HCT116 (cell line): ENCODE measurements around the gene NEDD4. TPM values are rescaled to one million over a fixed set of nuclear protein-coding genes. Genes with fewer than 3 reads are reported as not detected.

Experiments
- ATAC-seq: fragments of 200-7000 bp; cut with Tn5 transposase; 2 replicates; pipeline ENCODE4 v1.9.1; 2020; ENCODE audit warnings: mild to moderate bottlenecking, moderate library complexity
- BruUV-seq: library from RNA; stranded (reverse); fragments of 400-500 nt; replicated peaks from 2 replicates; lab custom pipeline; 2021; lab: Mats Ljungman, UMichigan
- CTCF ChIA-PET: fragments of 300-600 bp; sonication (Branson Sonifier 250); formaldehyde crosslinking; loops from one replicate; lab custom pipeline; 2021; ENCODE audit warnings: antibody characterized with exemption; lab: Charles Lee
- POLR2A ChIA-PET: fragments of 300-600, 350-600 bp; sonication (Branson Sonifier 250); formaldehyde crosslinking; loops from one replicate; lab custom pipeline; 2021; ENCODE audit warnings: antibody characterized with exemption; lab: Charles Lee
- RAD21 ChIA-PET, 2 experiments: fragments of 300-600 bp; sonication (Branson Sonifier 250); formaldehyde crosslinking; loops; one replicate each; lab custom pipeline; 2023; ENCODE audit warnings: low total read pairs in 2 of 2; ENCODE audit not compliant: uncharacterized antibody in 2 of 2, unreplicated experiment in 2 of 2, low non-redundant PET in 1 of 2; lab: Charles Lee
- DNase-seq: peaks from one replicate; pipeline ENCODE4 v3.0.0-alpha.2; 2010; ENCODE audit warnings: low read depth, low spot score
- H2AFZ ChIP-seq: fragments of 200-600 bp; shearing (Covaris generic), sonication (generic); 2 replicates; pipeline ENCODE4 v1.6.1; 2017; ENCODE audit warnings: low read depth, mixed run types, mixed read lengths, antibody characterized with exemption, low read length; ENCODE audit not compliant: poor library complexity, severe bottlenecking
- H3K27ac ChIP-seq: 2 replicates; pipeline ENCODE4 v1.5.1; 2012; ENCODE audit warnings: low read depth, low read length
- H3K27me3 ChIP-seq: fragments of 200-600 bp; sonication (generic); 2 replicates; pipeline ENCODE4 v1.6.1; 2016; ENCODE audit warnings: mixed run types, low read length, mixed read lengths; ENCODE audit not compliant: insufficient read depth
- H3K36me3 ChIP-seq, 2 experiments: fragments of 200-500 bp in 1 of 2; fragments of 200-600 bp in 1 of 2; sonication (Bioruptor generic) in 1 of 2; sonication (generic) in 1 of 2; 2 replicates each; pipeline versions ENCODE4 v1.5.1 to v1.6.1; 2014 to 2016; ENCODE audit warnings: low read length in 2 of 2, inconsistent platforms in 1 of 2, mixed read lengths in 1 of 2, mixed run types in 1 of 2; ENCODE audit not compliant: insufficient read depth in 2 of 2, control insufficient read depth in 1 of 2
- H3K4me1 ChIP-seq, 2 experiments: fragments of 200-600 bp in 1 of 2; sonication (generic) in 1 of 2; 2 replicates each; pipeline versions ENCODE4 v1.5.1 to v1.6.1; 2012 to 2017; ENCODE audit warnings: low read length in 2 of 2, inconsistent platforms in 1 of 2, mild to moderate bottlenecking in 1 of 2, mixed read lengths in 1 of 2, mixed run types in 1 of 2, moderate library complexity in 1 of 2; ENCODE audit not compliant: insufficient read depth in 2 of 2, control insufficient read depth in 1 of 2
- H3K4me2 ChIP-seq: fragments of 200-600 bp; sonication (generic); 2 replicates; pipeline ENCODE4 v1.6.1; 2017; ENCODE audit warnings: mixed run types, low read length, mixed read lengths
- H3K4me3 ChIP-seq, 2 experiments: fragments of 200-600 bp in 1 of 2; sonication (generic) in 1 of 2; replicated peaks in 1 of 2; 2 replicates each; pipeline ENCODE4 v1.5.1; 2011 to 2016; ENCODE audit warnings: low read length in 2 of 2, control low read depth in 1 of 2, low read depth in 1 of 2, mild to moderate bottlenecking in 1 of 2, mixed read lengths in 1 of 2, mixed run types in 1 of 2
- H3K79me2 ChIP-seq: fragments of 200-600 bp; sonication (generic); 2 replicates; pipeline ENCODE4 v1.6.1; 2017; ENCODE audit warnings: mild to moderate bottlenecking, mixed run types, low read length, moderate library complexity, mixed read lengths; ENCODE audit not compliant: insufficient read depth
- H3K9ac ChIP-seq: fragments of 200-600 bp; sonication (generic); 2 replicates; pipeline ENCODE4 v1.6.1; 2016; ENCODE audit warnings: low read length, mixed read lengths
- H3K9me2 ChIP-seq: fragments of 200-600 bp; sonication (generic), shearing (Covaris generic); 2 replicates; pipeline ENCODE4 v1.6.1; 2017; ENCODE audit warnings: mixed run types, mild to moderate bottlenecking, moderate library complexity; ENCODE audit not compliant: insufficient read depth
- H3K9me3 ChIP-seq, 2 experiments: fragments of 200-500 bp in 1 of 2; fragments of 200-600 bp in 1 of 2; sonication (Bioruptor generic) in 1 of 2; sonication (generic) in 1 of 2; 2 replicates each; pipeline ENCODE4 v1.6.1; 2014 to 2017; ENCODE audit warnings: low read length in 2 of 2, mixed read lengths in 2 of 2, inconsistent platforms in 1 of 2, low read depth in 1 of 2, mild to moderate bottlenecking in 1 of 2, mixed run types in 1 of 2, moderate library complexity in 1 of 2; ENCODE audit not compliant: control insufficient read depth in 1 of 2, insufficient read depth in 1 of 2
- H4K20me1 ChIP-seq: fragments of 200-600 bp; sonication (generic), shearing (Covaris generic); 2 replicates; pipeline ENCODE4 v1.6.1; 2017; ENCODE audit warnings: mixed run types, mild to moderate bottlenecking, moderate library complexity; ENCODE audit not compliant: insufficient read depth
- EZH2phosphoT487 ChIP-seq: fragments of 200-600 bp; IDR thresholded peaks from 2 replicates; pipeline ENCODE4 v1.6.1; 2018; ENCODE audit warnings: antibody characterized with exemption, borderline replicate concordance
- SP1 ChIP-seq: IDR thresholded peaks from 2 replicates; pipeline ENCODE4 v1.6.1; 2012; ENCODE audit warnings: low read depth
- TCF7L2 ChIP-seq: IDR thresholded peaks from 2 replicates; pipeline ENCODE4 v1.7.0; 2011; ENCODE audit warnings: borderline replicate concordance, inconsistent platforms; ENCODE audit not compliant: insufficient read depth, insufficient read length; ENCODE audit errors: extremely low read depth
- YY1 ChIP-seq: IDR thresholded peaks from 2 replicates; pipeline ENCODE4 v1.6.1; 2011; ENCODE audit warnings: low read length, low read depth, moderate library complexity, mild to moderate bottlenecking; ENCODE audit not compliant: insufficient replicate concordance; ENCODE audit errors: extremely low read depth
- intact Hi-C: fragments of 100-400 bp; cut with micrococcal nuclease; formaldehyde crosslinking; loops from 2 replicates; pipeline ENCODE4 v1.10.0; 2022
- total RNA-seq: library from RNA; stranded (reverse); gene quantifications from one replicate; pipeline ENCODE4 v1.2.1, GENCODE V29; 2021; ENCODE audit not compliant: unreplicated experiment
- TF ChIP-seq, protein P1 (sequence below), 3 experiments: fragments of 200-600 bp in 1 of 3; sonication (generic) in 1 of 3; IDR thresholded peaks in 2 of 3; conservative IDR thresholded peaks in 1 of 3; 2 replicates each; pipeline ENCODE4 v1.5.1; 2012 to 2017; ENCODE audit warnings: low read depth in 2 of 3, low read length in 2 of 3, antibody characterized with exemption in 1 of 3, borderline replicate concordance in 1 of 3, control low read depth in 1 of 3, mild to moderate bottlenecking in 1 of 3, mixed read lengths in 1 of 3, mixed run types in 1 of 3, moderate library complexity in 1 of 3; ENCODE audit not compliant: insufficient read depth in 1 of 3
- TF ChIP-seq, protein P2 (sequence below): IDR thresholded peaks from 2 replicates; pipeline ENCODE4 v1.6.1; 2011; ENCODE audit warnings: mild to moderate bottlenecking, low read length, moderate library complexity; ENCODE audit not compliant: insufficient replicate concordance; ENCODE audit errors: extremely low read depth

NEDD4 gene
- total RNA-seq, 1 experiment from 2014 or later = 13.7 TPM

DNA sequence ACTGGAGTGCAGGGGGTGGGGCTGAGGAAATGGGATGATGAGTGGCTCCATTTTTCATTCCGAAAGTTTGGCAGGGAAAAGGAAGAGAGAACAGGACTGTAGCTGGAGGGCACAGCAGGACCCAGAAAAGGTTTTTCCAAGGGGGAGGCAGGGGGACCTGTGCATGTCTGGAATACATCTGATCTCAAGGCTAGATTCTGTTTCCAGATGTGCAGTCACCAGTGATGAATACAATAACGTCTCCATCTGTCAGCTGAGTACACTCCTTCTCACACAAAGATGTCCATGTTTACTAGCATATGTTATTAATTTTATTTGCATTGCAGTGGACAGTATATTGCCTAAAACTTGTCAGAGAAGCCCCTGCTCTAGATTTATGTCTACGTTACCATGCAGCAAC lies 210.5 kb downstream of the NEDD4 start:
- intact Hi-C loops = no loop called here
- ATAC-seq (no peak), DNase-seq (no peak)
- no peaks in the 10 kb centered on the region for H3K27me3 ChIP-seq
- H3K4me2 ChIP-seq = no peak overlapping the region
- ChIA-PET POLR2A (no interaction called here), CTCF (interaction anchor here (1.4 to 2.4 kb wide), 2 partner anchors 9 to 566 kb away, joined by 3 to 17 read pairs; no protein-coding TSS in a partner anchor), RAD21 (no interaction called here)
- no peak overlapping the region for H3K4me3 ChIP-seq
- no peaks in the 10 kb centered on the region for H3K9me3 ChIP-seq
- H2AFZ ChIP-seq = no peak overlapping the region
- no peaks in the 10 kb centered on the region for H4K20me1 ChIP-seq
- TF ChIP-seq YY1 (no peak), SP1 (no peak), EZH2phosphoT487 (no peak), TCF7L2 (no peak)
- TF ChIP-seq, protein P1, sequence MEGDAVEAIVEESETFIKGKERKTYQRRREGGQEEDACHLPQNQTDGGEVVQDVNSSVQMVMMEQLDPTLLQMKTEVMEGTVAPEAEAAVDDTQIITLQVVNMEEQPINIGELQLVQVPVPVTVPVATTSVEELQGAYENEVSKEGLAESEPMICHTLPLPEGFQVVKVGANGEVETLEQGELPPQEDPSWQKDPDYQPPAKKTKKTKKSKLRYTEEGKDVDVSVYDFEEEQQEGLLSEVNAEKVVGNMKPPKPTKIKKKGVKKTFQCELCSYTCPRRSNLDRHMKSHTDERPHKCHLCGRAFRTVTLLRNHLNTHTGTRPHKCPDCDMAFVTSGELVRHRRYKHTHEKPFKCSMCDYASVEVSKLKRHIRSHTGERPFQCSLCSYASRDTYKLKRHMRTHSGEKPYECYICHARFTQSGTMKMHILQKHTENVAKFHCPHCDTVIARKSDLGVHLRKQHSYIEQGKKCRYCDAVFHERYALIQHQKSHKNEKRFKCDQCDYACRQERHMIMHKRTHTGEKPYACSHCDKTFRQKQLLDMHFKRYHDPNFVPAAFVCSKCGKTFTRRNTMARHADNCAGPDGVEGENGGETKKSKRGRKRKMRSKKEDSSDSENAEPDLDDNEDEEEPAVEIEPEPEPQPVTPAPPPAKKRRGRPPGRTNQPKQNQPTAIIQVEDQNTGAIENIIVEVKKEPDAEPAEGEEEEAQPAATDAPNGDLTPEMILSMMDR (IDR thresholded peaks at IDR 0.05 in 2 of 3, conservative IDR thresholded peaks at IDR 0.05 in 1 of 3; ENCODE audit: borderline replicate concordance in 1 of 3, insufficient read depth in 1 of 3, low read depth in 2 of 3, low read length in 2 of 3) = no peak
- TF ChIP-seq, protein P2, sequence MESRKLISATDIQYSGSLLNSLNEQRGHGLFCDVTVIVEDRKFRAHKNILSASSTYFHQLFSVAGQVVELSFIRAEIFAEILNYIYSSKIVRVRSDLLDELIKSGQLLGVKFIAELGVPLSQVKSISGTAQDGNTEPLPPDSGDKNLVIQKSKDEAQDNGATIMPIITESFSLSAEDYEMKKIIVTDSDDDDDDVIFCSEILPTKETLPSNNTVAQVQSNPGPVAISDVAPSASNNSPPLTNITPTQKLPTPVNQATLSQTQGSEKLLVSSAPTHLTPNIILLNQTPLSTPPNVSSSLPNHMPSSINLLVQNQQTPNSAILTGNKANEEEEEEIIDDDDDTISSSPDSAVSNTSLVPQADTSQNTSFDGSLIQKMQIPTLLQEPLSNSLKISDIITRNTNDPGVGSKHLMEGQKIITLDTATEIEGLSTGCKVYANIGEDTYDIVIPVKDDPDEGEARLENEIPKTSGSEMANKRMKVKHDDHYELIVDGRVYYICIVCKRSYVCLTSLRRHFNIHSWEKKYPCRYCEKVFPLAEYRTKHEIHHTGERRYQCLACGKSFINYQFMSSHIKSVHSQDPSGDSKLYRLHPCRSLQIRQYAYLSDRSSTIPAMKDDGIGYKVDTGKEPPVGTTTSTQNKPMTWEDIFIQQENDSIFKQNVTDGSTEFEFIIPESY = no peak
- no peaks in the 10 kb centered on the region for H3K79me2 ChIP-seq
- H3K9me2 ChIP-seq = no peaks in the 10 kb centered on the region
- H3K4me1 ChIP-seq = no peaks in the 10 kb centered on the region
- no peak overlapping the region for H3K9ac ChIP-seq
- H3K36me3 ChIP-seq = no peaks in the 10 kb centered on the region
- no peak overlapping the region for H3K27ac ChIP-seq
- BruUV-seq = no TSS peak
